KOPT-K1 (cell line): ENCODE measurements around the gene CCDC148.
"Not testable (repeated sequence)": the region's sequence is repeated elsewhere in the genome, so short reads cannot be mapped to it uniquely, and the experiment has no call there.

ENCODE experiments used
- H3K27ac ChIP-seq: fragments of 200-600 bp; sonication (generic); 2 replicates; pipeline ENCODE4 v1.5.1; 2016; ENCODE audit warnings: antibody characterized with exemption, mild to moderate bottlenecking, low read depth, low read length; ENCODE audit not compliant: poor library complexity, severe bottlenecking
- H3K36me3 ChIP-seq: fragments of 200-600 bp; sonication (generic); 2 replicates; pipeline ENCODE4 v1.5.1; 2017; ENCODE audit warnings: antibody characterized with exemption, mild to moderate bottlenecking, low read length, moderate library complexity; ENCODE audit not compliant: insufficient read depth
- H3K9me3 ChIP-seq: fragments of 200-600 bp; sonication (generic); 2 replicates; pipeline ENCODE4 v1.5.1; 2017; ENCODE audit warnings: antibody characterized with exemption, low read length, mild to moderate bottlenecking; ENCODE audit not compliant: insufficient read depth, poor library complexity, severe bottlenecking

CCDC148 gene

DNA sequence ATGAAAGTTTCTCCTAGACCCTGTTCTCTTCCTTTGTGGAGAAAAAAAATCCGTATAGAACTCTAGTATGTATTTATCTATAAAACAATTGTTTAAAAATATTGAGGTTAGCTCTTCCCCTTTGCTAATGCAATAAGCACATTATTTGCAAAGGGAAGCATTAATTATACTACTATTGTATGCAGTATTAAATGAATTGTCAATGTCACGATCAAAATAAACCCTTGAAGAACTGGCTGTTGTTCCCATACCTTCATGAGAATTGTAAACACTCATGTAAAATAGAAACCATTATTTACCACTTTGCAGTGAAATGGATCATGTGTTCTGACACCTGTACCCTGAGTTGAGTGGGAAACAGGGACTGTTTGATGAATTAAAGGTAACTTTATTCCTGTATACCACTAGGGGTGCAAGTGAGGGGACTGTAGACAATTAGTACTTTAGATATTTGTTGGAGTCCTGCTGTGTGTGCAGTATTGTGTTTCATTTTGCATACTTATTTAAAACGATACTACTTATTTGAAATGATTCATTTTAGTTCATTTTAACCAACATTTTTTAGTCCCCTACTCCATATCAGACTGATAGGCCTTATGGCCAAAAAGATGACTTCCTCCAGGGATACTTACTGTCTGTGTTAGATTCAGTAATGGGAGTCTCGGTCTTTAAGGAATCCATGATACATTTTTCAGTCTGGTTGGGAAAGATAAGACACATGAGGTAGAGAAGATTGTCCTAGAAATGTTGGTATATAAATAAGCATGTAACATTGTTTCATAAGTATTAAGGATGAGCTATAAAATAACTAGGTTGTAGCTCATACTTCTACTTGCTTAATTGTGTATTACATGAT lies 8.1 kb upstream of the CCDC148 start:
- H3K27ac ChIP-seq, result no peak overlapping the region
- H3K36me3 ChIP-seq, result no peaks in the 10 kb centered on the region
- no peaks in the 10 kb centered on the region for H3K9me3 ChIP-seq

DNA sequence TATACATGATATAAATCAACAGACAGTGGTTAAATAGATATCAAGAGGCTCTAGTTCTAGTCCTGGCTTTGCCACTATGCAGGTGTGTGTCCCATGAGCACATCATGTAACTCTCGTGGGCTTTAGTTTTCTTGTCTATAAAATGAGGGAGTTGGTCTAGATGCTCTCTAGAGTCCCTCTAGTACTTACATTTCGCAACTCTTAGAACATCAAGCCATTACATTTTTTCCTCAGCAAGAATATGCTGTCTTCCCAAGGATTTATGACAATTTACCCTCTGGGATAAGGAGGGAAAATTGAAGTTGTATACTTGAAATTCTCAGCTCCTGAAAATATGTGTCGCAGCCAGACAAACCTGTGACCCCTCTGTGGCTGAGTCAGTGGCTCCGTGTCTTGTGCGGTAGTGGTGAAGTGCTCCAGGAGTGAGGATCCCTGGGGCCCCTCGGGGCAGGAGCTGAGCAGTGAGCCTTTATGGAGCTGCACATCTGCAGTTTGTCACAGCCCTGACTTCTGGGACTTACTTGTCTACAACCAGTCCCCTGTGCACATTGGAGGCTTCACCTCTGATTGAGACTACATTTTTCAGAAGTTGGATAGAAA lies 7.0 kb upstream of the CCDC148 start:
- no peaks in the 10 kb centered on the region for H3K9me3 ChIP-seq
- no peaks in the 10 kb centered on the region for H3K36me3 ChIP-seq
- H3K27ac ChIP-seq, result no peak overlapping the region

DNA sequence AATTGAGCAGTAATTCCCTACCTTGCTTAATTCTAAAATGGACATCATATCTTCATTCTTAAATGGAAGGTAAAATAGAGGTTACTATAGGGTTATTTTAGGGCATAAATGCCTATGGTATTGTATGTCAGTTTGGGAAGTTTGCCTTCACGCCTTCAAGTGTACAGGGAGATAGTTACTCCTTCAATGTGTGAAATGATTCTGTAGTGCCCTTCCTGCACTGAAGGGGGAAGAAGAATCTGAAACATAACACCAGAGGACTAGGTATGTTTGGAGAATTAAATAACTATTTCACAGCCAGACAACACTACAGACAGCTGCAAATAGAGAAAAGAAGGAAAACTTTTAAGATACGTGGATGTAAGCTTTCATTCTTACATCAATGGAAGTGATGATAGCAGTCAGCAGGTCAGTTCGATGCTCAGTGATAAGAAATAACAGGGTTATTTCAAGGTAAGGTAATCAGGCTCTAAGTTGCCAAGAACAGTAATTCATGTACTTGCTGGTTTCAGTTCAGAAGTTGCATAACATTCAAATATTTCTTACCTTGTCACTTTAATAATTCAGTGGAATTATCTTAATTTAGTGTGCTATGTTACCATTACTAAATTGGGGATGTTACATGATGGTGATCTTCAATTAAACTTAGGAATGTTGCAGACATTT lies 4.2 kb upstream of the CCDC148 start:
- no peaks in the 10 kb centered on the region for H3K36me3 ChIP-seq
- H3K9me3 ChIP-seq, result no peaks in the 10 kb centered on the region
- H3K27ac ChIP-seq, result no peak overlapping the region

DNA sequence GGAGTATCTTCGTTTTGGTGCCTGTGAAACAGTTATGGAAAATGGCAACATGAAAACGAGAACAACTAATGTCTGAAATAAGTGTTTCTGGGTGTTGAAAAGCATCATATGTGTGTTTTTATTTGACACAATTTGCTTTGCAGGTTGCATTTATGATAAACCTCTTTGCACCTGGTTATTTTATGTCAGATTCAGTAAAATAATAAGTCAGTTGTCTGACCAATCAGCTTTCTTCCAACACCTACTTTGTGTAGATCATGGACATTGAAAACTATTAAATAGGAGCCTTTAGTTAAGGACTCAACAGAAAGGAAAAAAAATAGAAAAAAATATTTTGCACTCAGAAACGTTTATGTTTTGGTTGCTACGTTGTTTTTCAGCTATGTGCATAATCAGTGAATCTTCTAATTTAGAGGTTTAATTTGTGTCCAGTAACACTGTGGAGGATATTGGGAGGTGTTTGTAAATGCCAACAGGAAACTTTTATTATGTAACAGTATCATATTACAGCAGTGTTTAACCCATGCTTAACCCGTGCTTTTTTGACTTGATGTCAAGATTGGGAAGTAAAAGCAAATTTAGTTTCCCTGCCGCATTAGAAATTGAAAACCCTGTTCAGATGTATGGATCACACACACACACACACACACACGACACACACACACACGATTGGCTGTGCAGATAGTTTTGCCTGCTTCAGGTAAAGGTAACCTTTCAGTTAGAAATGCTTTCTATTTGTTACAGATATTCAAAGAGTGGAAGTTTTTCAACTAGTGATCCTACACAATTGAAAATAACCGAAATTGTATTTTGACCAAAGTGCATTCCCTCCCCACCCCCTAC lies 2.8 kb upstream of the CCDC148 start:
- Histone ChIP-seq H3K27ac (no peak overlapping the region), H3K9me3 (no peaks in the 10 kb centered on the region), H3K36me3 (no peaks in the 10 kb centered on the region)

DNA sequence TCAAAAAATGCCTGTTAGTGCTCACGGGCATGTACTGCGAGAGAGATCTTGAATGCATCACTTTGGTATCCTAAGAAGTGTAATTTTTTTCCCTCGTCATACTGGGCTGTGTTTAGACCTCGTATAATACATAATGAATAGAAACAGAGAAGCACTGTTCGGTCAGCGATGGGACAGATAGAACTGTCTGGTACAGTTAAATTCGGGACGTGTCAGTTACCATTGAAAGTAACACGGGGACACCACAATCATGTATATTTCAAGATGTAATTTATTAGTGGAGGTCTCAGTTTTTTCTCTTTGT lies 2.0 kb upstream of the CCDC148 start:
- Histone ChIP-seq H3K9me3 (no peaks in the 10 kb centered on the region), H3K27ac (no peak overlapping the region), H3K36me3 (no peaks in the 10 kb centered on the region)

DNA sequence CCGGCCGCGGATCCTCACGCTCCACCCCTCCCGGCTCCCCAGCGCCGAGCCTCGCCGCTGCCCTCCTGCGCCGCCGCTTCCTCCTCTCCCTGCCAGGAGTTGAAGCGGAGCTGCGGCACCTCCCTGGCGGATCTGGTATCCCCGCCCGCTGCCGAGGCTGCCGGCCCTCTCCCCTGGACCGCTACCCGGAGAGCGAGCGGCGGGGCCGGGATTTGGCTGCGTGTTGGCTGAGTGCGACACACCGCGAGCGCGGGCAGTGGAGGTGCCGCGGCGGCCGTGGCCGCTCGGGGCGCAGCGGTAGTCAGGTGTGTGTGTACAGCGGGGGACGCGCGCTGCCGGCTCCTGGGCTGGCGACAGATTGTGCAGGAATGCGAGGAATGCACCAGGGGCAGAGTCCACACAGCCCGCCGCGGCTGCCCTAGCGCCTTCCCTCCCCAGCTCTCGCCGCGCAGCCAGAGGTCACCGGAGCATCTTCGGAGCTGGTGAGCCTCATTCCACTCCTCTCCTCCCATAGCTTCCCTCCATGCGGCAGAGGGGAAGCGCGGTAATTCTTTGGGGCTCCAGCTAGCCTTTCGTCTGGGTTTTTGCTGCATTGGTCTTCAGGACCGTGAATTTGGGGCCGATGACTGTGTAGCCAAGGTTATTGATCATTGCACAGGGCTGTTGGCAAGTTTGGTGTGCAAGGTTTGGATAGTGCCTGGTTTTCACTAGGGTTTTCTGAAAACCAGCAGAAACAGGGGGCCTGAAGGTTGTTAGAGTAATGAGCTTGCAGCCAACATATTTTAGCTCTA lies 1.5 kb upstream of the CCDC148 start:
- Histone ChIP-seq H3K27ac (peak overlapping the region; percentile 43), H3K9me3 (no peaks in the 10 kb centered on the region), H3K36me3 (no peaks in the 10 kb centered on the region)

DNA sequence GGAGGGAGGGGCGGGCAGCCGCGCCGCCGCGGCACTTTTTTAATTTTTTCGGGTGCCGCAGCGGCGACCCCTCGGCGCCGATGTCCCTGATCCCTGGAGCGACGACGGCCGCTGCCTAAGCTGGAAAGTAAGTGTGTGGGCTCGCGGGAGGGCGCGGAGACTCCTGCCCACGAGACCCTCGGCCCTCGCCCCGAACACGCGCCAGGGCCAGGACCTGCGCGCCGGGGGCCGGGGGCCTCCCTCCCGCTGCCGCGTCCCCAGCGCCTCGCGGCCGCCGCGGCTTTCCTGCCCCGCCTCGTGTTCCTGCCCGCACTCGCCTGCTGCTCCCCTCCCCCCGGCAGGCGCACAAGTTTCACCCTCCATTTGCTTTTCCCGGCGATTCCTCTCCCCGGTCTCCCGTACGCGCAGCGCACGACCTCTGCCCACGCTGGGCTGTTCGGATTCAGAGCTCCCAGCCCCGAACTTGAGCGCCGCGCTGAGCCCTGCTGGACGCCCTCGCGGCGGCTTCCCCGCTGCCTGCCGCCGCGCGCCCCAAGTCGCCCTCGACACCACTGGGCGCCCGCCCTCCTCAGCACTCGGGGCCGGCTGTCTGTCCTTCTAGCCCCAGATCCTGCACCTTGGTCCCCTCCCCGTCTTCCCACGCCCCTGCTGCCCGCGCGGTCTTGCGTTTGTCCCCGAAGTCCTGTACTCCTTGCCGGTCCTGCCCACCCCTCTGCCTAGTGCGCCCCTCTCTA lies 706 bp upstream of the CCDC148 start:
- Histone ChIP-seq H3K9me3 (no peaks in the 10 kb centered on the region), H3K27ac (peak overlapping the region; percentile 43), H3K36me3 (no peaks in the 10 kb centered on the region)

DNA sequence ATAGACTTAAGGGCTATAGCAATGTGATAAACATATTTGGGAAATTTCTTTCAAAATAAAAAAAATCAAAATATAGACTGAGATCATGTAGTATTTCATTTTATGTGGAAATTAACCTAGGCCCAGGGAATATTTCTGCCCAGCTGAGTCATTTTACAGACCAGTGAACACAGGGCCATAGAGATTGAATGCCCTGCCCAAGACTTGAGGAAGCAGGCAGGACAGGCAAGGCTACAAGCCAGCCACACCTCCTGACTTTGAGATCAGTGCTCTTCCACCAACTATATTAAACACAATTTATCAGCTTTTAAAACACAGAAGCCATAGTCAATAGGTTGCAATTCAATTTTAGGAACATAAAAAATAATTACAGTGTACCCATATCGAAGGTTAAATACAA lies 12.9 kb downstream of the CCDC148 start:
- no peaks in the 10 kb centered on the region for H3K9me3 ChIP-seq
- H3K36me3 ChIP-seq, result no peaks in the 10 kb centered on the region
- no peak overlapping the region for H3K27ac ChIP-seq

DNA sequence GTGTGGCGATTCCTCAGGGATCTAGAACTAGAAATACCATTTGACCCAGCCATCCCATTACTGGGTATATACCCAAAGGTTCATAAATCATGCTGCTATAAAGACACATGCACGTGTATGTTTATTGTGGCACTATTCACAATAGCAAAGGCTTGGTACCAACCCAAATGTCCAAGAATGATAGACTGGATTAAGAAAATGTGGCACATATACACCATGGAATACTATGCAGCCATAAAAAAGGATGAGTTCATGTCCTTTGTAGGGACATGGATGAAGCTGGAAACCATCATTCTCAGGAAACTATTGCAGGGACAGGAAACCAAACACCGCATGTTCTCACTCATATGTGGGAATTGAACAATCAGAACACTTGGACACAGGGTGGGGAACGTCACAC lies 17.5 kb downstream of the CCDC148 start:
- H3K27ac ChIP-seq, H3K9me3 ChIP-seq, H3K36me3 ChIP-seq: not testable (repeated sequence)

DNA sequence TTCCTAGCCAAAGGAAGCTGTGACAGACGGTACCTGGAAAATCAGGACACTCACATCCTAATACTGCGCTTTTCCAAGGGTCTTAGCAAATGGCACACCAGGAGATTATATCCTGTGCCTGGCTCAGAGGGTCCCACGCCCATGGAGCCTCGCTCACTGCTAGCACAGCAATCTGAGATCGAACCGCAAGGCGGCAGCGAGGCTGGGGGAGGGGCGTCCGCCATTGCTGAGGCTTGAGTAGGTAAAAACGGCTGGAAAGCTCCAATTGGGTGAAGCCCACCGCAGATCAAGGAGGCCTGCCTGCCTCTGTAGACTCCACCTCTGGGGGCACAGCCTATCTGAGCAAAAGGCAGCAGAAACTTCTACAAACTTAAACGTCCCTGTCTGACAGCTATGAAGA lies 22.8 kb downstream of the CCDC148 start:
- not testable (repeated sequence) for H3K36me3 ChIP-seq, H3K9me3 ChIP-seq, H3K27ac ChIP-seq

DNA sequence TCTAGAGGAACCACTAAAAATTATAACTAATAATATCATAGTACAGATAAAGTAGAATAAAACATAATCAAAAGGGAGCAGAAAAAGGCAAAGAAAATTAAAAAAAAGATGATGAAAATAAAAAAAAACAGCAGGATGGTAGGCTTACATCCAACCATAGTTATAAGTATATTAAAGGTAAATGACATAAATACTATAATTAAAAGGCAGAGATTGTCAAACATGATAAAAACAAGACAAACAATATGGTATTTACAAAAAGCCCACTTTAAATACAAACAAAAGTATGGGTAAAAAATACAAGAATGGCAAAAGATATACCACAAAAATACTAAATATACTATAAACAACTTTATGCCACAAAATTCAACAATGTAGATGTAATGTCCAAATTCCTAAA lies 24.4 kb downstream of the CCDC148 start:
- no peaks in the 10 kb centered on the region for H3K36me3 ChIP-seq
- H3K27ac ChIP-seq, result no peak overlapping the region
- H3K9me3 ChIP-seq, result peaks cover 9% of the 10 kb centered on the region

DNA sequence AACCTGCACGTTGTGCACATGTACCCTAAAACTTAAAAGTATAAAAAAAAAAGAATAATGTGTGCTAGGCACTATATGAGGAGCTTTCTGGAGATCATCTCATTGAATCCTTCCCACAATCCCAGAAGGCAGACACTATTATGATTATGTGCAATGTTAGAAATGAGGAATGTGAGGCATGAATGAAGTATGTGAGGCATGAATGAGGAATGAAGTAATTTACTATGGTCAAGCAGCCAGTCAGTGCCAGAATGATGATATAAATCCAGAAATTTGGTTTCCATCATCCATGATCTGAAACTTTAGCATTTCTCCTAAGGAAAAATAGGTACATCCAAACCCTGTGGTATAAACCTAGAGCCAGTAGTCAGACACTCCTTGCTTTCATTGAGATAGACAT lies 42.0 kb downstream of the CCDC148 start:
- H3K27ac ChIP-seq, result no peak overlapping the region
- H3K36me3 ChIP-seq, result no peaks in the 10 kb centered on the region
- peaks cover 12% of the 10 kb centered on the region for H3K9me3 ChIP-seq

DNA sequence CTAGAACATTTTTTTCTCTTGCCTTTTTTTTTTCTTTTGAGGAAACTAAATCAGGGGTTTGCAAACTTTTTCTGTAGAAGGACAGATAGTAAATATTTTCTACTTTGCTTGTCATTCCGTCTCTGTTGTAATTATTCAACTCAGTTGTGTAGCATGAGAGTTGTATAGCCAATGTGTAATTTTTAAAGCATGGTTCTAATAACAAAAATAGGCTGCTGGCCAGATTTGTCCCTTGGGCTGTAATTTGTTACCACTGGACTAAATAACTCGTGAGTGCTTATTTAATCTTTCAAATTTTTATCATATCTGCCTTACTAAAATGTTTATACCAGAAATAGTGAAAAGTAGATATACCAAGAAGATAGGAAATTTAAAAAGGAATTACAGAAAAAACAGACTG lies 43.0 kb downstream of the CCDC148 start:
- no peak overlapping the region for H3K27ac ChIP-seq
- H3K36me3 ChIP-seq, result no peaks in the 10 kb centered on the region
- H3K9me3 ChIP-seq, result peaks cover 12% of the 10 kb centered on the region

DNA sequence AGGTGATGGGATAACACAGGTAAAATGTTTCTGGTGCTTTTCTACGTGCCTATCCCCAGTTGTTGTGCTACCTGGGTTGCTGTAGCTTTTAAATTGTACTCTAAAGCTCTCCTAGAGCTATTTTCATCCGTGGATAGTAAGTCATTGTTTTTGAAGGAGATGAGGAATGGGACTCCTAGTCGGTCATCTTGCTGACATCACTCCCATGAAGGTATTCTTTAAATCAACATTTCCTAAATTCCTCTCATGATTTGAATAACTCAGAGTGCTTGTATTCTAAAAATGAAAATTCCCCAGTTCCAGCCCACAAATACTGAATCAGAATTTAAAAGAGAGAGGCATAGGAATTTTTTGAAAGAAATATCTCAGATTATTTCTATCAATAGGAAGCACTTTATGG lies 44.3 kb downstream of the CCDC148 start:
- Histone ChIP-seq H3K27ac (no peak overlapping the region), H3K9me3 (peaks cover 12% of the 10 kb centered on the region), H3K36me3 (no peaks in the 10 kb centered on the region)
